SK-N-SH (cell line): ENCODE data around the gene BAZ1A. TPM values are rescaled to one million over a fixed set of nuclear protein-coding genes. Genes with fewer than 3 reads are reported as not detected.
A peak's percentile ranks its signal among the peaks of the same experiment; 100 is the strongest.

Source experiments
- CTCF ChIA-PET: fragments of 300-600, 350-600 bp; formaldehyde crosslinking; extraction: SDS; loops from one replicate; lab custom pipeline; 2021; lab: Yijun Ruan, JAX
- POLR2A ChIA-PET: fragments of 350-600 bp; sonication (Branson Sonifier 250); formaldehyde crosslinking; extraction: SDS; loops from one replicate; lab custom pipeline; 2020; ENCODE audit warnings: antibody characterized with exemption, inconsistent platforms; lab: Yijun Ruan, JAX
- DNase-seq: peaks from one replicate; pipeline ENCODE4 v3.0.0; 2012
- H2AFZ ChIP-seq: fragments of 200-600 bp; sonication (generic); 2 replicates; pipeline ENCODE4 v1.8.1; 2016; ENCODE audit warnings: antibody characterized with exemption, mild to moderate bottlenecking, low read depth
- H3F3A ChIP-seq: fragments of 200-600 bp; sonication (generic); replicated peaks from 2 replicates; pipeline ENCODE3; 2016; ENCODE audit warnings: antibody characterized with exemption, mild to moderate bottlenecking; ENCODE audit not compliant: insufficient read depth
- H3K27ac ChIP-seq, 2 experiments: fragments of 200-500 bp in 1 of 2; fragments of 200-600 bp in 1 of 2; sonication (Bioruptor generic) in 1 of 2; sonication (generic), shearing (Covaris generic) in 1 of 2; 2 replicates each; pipeline versions ENCODE4 v1.5.1 to v1.6.1; 2014 to 2016; ENCODE audit warnings: low read depth in 2 of 2, inconsistent platforms in 1 of 2, low read length in 1 of 2, mild to moderate bottlenecking in 1 of 2, mixed read lengths in 1 of 2
- H3K27me3 ChIP-seq: fragments of 200-600 bp; sonication (generic), shearing (Covaris generic); 2 replicates; pipeline ENCODE4 v1.6.1; 2016; ENCODE audit warnings: mixed run types; ENCODE audit not compliant: insufficient read depth
- H3K36me3 ChIP-seq, 2 experiments: fragments of 200-500 bp in 1 of 2; fragments of 200-600 bp in 1 of 2; sonication (Bioruptor generic) in 1 of 2; sonication (generic) in 1 of 2; replicated peaks in 1 of 2; 2 replicates each; pipeline versions ENCODE3 to v1.5.1; 2014 to 2016; ENCODE audit warnings: low read length in 1 of 2, mild to moderate bottlenecking in 1 of 2; ENCODE audit not compliant: insufficient read depth in 2 of 2, control insufficient read depth in 1 of 2
- H3K4me1 ChIP-seq, 2 experiments: fragments of 200-500 bp in 1 of 2; fragments of 200-600 bp in 1 of 2; sonication (Bioruptor generic) in 1 of 2; sonication (generic), shearing (Covaris generic) in 1 of 2; 2 replicates each; pipeline versions ENCODE4 v1.5.1 to v1.6.1; 2014 to 2016; ENCODE audit warnings: low read depth in 1 of 2, low read length in 1 of 2, mixed run types in 1 of 2; ENCODE audit not compliant: insufficient read depth in 2 of 2, control insufficient read depth in 1 of 2
- H3K4me2 ChIP-seq: fragments of 200-600 bp; sonication (generic), shearing (Covaris generic); 2 replicates; pipeline ENCODE4 v1.6.1; 2017; ENCODE audit warnings: mixed run types
- H3K4me3 ChIP-seq, 2 experiments: fragments of 200-500 bp in 1 of 2; fragments of 200-600 bp in 1 of 2; sonication (Bioruptor generic) in 1 of 2; sonication (generic), shearing (Covaris generic) in 1 of 2; 2 replicates each; pipeline versions ENCODE4 v1.5.1 to v1.8.1; 2014 to 2016; ENCODE audit warnings: low read depth in 2 of 2, inconsistent platforms in 1 of 2, low read length in 1 of 2, mild to moderate bottlenecking in 1 of 2, mixed read lengths in 1 of 2, moderate library complexity in 1 of 2
- H3K79me2 ChIP-seq: fragments of 200-600 bp; sonication (generic); 2 replicates; pipeline ENCODE4 v1.8.1; 2017; ENCODE audit warnings: mild to moderate bottlenecking; ENCODE audit not compliant: insufficient read depth
- H3K9ac ChIP-seq: fragments of 200-600 bp; sonication (generic); 2 replicates; pipeline ENCODE4 v1.6.1; 2017; ENCODE audit warnings: mixed run types
- H3K9me2 ChIP-seq: fragments of 200-600 bp; sonication (generic); 2 replicates; pipeline ENCODE4 v1.6.1; 2017; ENCODE audit warnings: mixed run types
- H3K9me3 ChIP-seq: fragments of 200-600 bp; sonication (generic); 2 replicates; pipeline ENCODE4 v1.6.1; 2017; ENCODE audit warnings: mixed run types, mild to moderate bottlenecking, moderate library complexity
- H4K20me1 ChIP-seq: fragments of 200-600 bp; sonication (generic); 2 replicates; pipeline ENCODE4 v1.6.1; 2017; ENCODE audit warnings: mild to moderate bottlenecking, mixed run types; ENCODE audit not compliant: insufficient read depth
- ELF1 ChIP-seq: IDR thresholded peaks from 2 replicates; pipeline ENCODE4 v1.4.0; 2012
- EZH2phosphoT487 ChIP-seq: fragments of 200-600 bp; sonication (generic); IDR thresholded peaks from 2 replicates; pipeline ENCODE4 v1.6.1; 2017; ENCODE audit warnings: low read depth, mixed run types, mild to moderate bottlenecking, antibody characterized with exemption, moderate library complexity, borderline replicate concordance
- GABPA ChIP-seq: IDR thresholded peaks from 2 replicates; pipeline ENCODE4 v1.4.0; 2012; ENCODE audit warnings: low read depth, mild to moderate bottlenecking
- GATA2 ChIP-seq: sonication (generic); formaldehyde crosslinking; IDR thresholded peaks from 2 replicates; pipeline ENCODE4 v1.5.0; 2020; ENCODE audit warnings: mild to moderate bottlenecking, missing genetic modification reagents
- IRF3 ChIP-seq: fragments of 150-350 bp; IDR thresholded peaks from 2 replicates; pipeline ENCODE4 v1.6.1; 2016; ENCODE audit warnings: mild to moderate bottlenecking, low read depth, low read length
- NFIC ChIP-seq: IDR thresholded peaks from 2 replicates; pipeline ENCODE4 v1.4.0; 2012; ENCODE audit warnings: borderline replicate concordance
- PBX3 ChIP-seq: IDR thresholded peaks from 2 replicates; pipeline ENCODE4; 2012
- SIN3A ChIP-seq: IDR thresholded peaks from 2 replicates; pipeline ENCODE4 v1.6.1; 2012; ENCODE audit warnings: low read depth, mild to moderate bottlenecking, low read length, moderate library complexity, borderline replicate concordance
- SMC3 ChIP-seq: IDR thresholded peaks from 2 replicates; pipeline ENCODE4 v1.6.1; 2012; ENCODE audit warnings: low read depth, low read length, improper control_type of control experiment
- TAF1 ChIP-seq: IDR thresholded peaks from 2 replicates; pipeline ENCODE4 v1.6.1; 2012; ENCODE audit warnings: low read depth, mild to moderate bottlenecking, low read length, moderate library complexity, borderline replicate concordance
- YY1 ChIP-seq: IDR thresholded peaks from 2 replicates; pipeline ENCODE4 v1.4.0; 2012; ENCODE audit warnings: low read depth, mild to moderate bottlenecking
- ZBTB33 ChIP-seq: IDR thresholded peaks from 2 replicates; pipeline ENCODE4 v1.4.0; 2012; ENCODE audit warnings: low read depth, borderline replicate concordance
- WGBS: methylation state at CpG from one replicate; pipeline ENCODE4 v1.1.6; 2017; ENCODE audit warnings: low lambda C conversion rate; 5-methylcytosine and 5-hydroxymethylcytosine counted together
- polyA plus RNA-seq, 3 experiments: library from polyadenylated mRNA; depleted of rRNA; stranded (reverse); fragments of >200 nt; gene quantifications; 2 replicates each; pipeline ENCODE4 v1.2.3, GENCODE V29; 2012

The BAZ1A gene
- polyA plus RNA-seq, 1 of the 3 experiments (the other 2 are of a cell fraction), result 17.4 TPM

GRCh38 chr14:34711169-34711568 is 164.0 kb downstream of the BAZ1A start (continued):
- TF ChIP-seq IRF3, result no peak
- peak; percentile 61 for TF ChIP-seq PBX3
- no peak for TF ChIP-seq EZH2phosphoT487
- TF ChIP-seq YY1, result no peak
- peak; percentile 79; the same call in 1 of the 2 replicates for TF ChIP-seq SIN3A
- no peak for TF ChIP-seq ZBTB33

GRCh38 chr14:34710744-34711143 is 164.4 kb downstream of the BAZ1A start:
- H3K36me3 ChIP-seq, result peaks cover 15 to 25% of the 10 kb centered on the region in 2 experiments
- ChIA-PET POLR2A (no interaction called here), CTCF (interaction anchor here (1.4 to 5.5 kb wide), 3 partner anchors 11 to 38 kb away, joined by 7 to 56 read pairs (median 9); no protein-coding TSS in a partner anchor)
- H3F3A ChIP-seq, result peaks cover 58% of the 10 kb centered on the region
- H3K27ac ChIP-seq, result peak overlapping the region; percentile 81 to 90
- WGBS, result 10% methylated on average over 2 of the region's 2 CpGs
- no peaks in the 10 kb centered on the region for H3K9me3 ChIP-seq
- H4K20me1 ChIP-seq, result 0 out of 2 replicates have a peak, but pooled peaks cover 3% of the 10 kb centered on the region
- no peak overlapping the region for H2AFZ ChIP-seq
- H3K79me2 ChIP-seq, result peaks cover 63% of the 10 kb centered on the region
- peak overlapping the region; percentile 69 for H3K4me2 ChIP-seq
- H3K27me3 ChIP-seq, result no peaks in the 10 kb centered on the region
- no peaks in the 10 kb centered on the region for H3K9me2 ChIP-seq
- peak overlapping the region in 1 of 2 experiments; percentile 10; a peak in 2 of 4 replicates for H3K4me3 ChIP-seq
- peak overlapping the region; percentile 51; the same call in 1 of the 2 replicates for H3K9ac ChIP-seq
- TF ChIP-seq NFIC (no peak), TAF1 (no peak), GABPA (no peak), ELF1 (peak; percentile 11; the same call in 1 of the 2 replicates), GATA2 (CRISPR knock-in tag) (no peak), SMC3 (no peak)
- peaks cover 24 to 27% of the 10 kb centered on the region in 2 experiments for H3K4me1 ChIP-seq
- no peak for DNase-seq
